ENCODE results near the gene TLE5. TPM values are rescaled to one million over a fixed set of nuclear protein-coding genes. Genes with fewer than 3 reads are reported as not detected.
"Not testable (repeated sequence)": the region's sequence is repeated elsewhere in the genome, so short reads cannot be mapped to it uniquely, and the experiment has no call there.

The TLE5 gene
- total RNA-seq, 1 donor from 2014 or later, result 258 TPM

- Mint-ChIP-seq H3K9me3 (ENCODE audit: unreplicated experiment) (peaks cover 9% of the 10 kb centered on the region), H3K4me3 (ENCODE audit: unreplicated experiment) (no peak overlapping the region), H3K36me3 (ENCODE audit: unreplicated experiment) (no peaks in the 10 kb centered on the region), H3K4me1 (ENCODE audit: low read depth, unreplicated experiment) (peaks cover 16% of the 10 kb centered on the region), H3K27ac (ENCODE audit: unreplicated experiment) (no peak overlapping the region), H3K27me3 (ENCODE audit: unreplicated experiment) (peaks cover 44% of the 10 kb centered on the region)
- TF ChIP-seq CTCF (IDR thresholded peaks at IDR 0.05; ENCODE audit: partially characterized antibody, unreplicated experiment), result no peak
- no peak for DNase-seq
Measured at GRCh38 chr19:3038214-3038613, 24.1 kb downstream of the TLE5 start.

GRCh38 chr19:3036977-3037544, 25.2 kb downstream of the TLE5 start:
- Mint-ChIP-seq H3K9me3 (ENCODE audit: unreplicated experiment) (peaks cover 11% of the 10 kb centered on the region), H3K27me3 (ENCODE audit: unreplicated experiment) (peaks cover 47% of the 10 kb centered on the region), H3K4me1 (ENCODE audit: low read depth, unreplicated experiment) (peaks cover 13% of the 10 kb centered on the region)
- not testable (repeated sequence) for H3K27ac Mint-ChIP-seq (ENCODE audit: unreplicated experiment); DNase-seq; H3K4me3 Mint-ChIP-seq (ENCODE audit: unreplicated experiment); H3K36me3 Mint-ChIP-seq (ENCODE audit: unreplicated experiment)

- Mint-ChIP-seq H3K36me3 (ENCODE audit: unreplicated experiment) (no peaks in the 10 kb centered on the region), H3K27me3 (ENCODE audit: unreplicated experiment) (peaks cover 52% of the 10 kb centered on the region), H3K9me3 (ENCODE audit: unreplicated experiment) (peaks cover 14% of the 10 kb centered on the region), H3K4me1 (ENCODE audit: low read depth, unreplicated experiment) (peaks cover 13% of the 10 kb centered on the region), H3K4me3 (ENCODE audit: unreplicated experiment) (peak overlapping the region; percentile 85), H3K27ac (ENCODE audit: unreplicated experiment) (no peak overlapping the region)
- no peak for TF ChIP-seq CTCF (IDR thresholded peaks at IDR 0.05; ENCODE audit: partially characterized antibody, unreplicated experiment)
- DNase-seq, result peak; percentile 96
Measured at GRCh38 chr19:3036119-3036976, 25.9 kb downstream of the TLE5 start.

GRCh38 chr19:3035542-3036118, 26.7 kb downstream of the TLE5 start:
- H3K9me3 Mint-ChIP-seq (ENCODE audit: unreplicated experiment), result peaks cover 15% of the 10 kb centered on the region
- peak overlapping the region; percentile 85 for H3K4me3 Mint-ChIP-seq (ENCODE audit: unreplicated experiment)
- H3K27ac Mint-ChIP-seq (ENCODE audit: unreplicated experiment), result no peak overlapping the region
- no peaks in the 10 kb centered on the region for H3K36me3 Mint-ChIP-seq (ENCODE audit: unreplicated experiment)
- H3K4me1 Mint-ChIP-seq (ENCODE audit: low read depth, unreplicated experiment), result peaks cover 13% of the 10 kb centered on the region
- TF ChIP-seq CTCF (IDR thresholded peaks at IDR 0.05; ENCODE audit: partially characterized antibody, unreplicated experiment), result no peak
- peak; percentile 95 for DNase-seq
- H3K27me3 Mint-ChIP-seq (ENCODE audit: unreplicated experiment), result peaks cover 56% of the 10 kb centered on the region

- Mint-ChIP-seq H3K27ac (ENCODE audit: unreplicated experiment) (no peak overlapping the region), H3K9me3 (ENCODE audit: unreplicated experiment) (peaks cover 15% of the 10 kb centered on the region), H3K36me3 (ENCODE audit: unreplicated experiment) (no peaks in the 10 kb centered on the region), H3K4me1 (ENCODE audit: low read depth, unreplicated experiment) (peaks cover 13% of the 10 kb centered on the region), H3K27me3 (ENCODE audit: unreplicated experiment) (peaks cover 55% of the 10 kb centered on the region), H3K4me3 (ENCODE audit: unreplicated experiment) (peak overlapping the region; percentile 85)
- no peak for DNase-seq
- no peak for TF ChIP-seq CTCF (IDR thresholded peaks at IDR 0.05; ENCODE audit: partially characterized antibody, unreplicated experiment)
Measured at GRCh38 chr19:3034656-3035541, 27.4 kb downstream of the TLE5 start.

Data from glutamatergic neuron (in vitro differentiated cells).